Measurements from ENCODE around the gene SEL1L3. TPM values are rescaled to one million over a fixed set of nuclear protein-coding genes. Genes with fewer than 3 reads are reported as not detected.

The SEL1L3 gene
- total RNA-seq, 1 donor from 2014 or later = 70.5 TPM

- Histone ChIP-seq H3K27me3 (ENCODE audit: low read depth) (no peaks in the 10 kb centered on the region), H3K4me3 (no peak overlapping the region), H3K9me3 (no peaks in the 10 kb centered on the region), H3K27ac (no peak overlapping the region), H3K4me1 (no peaks in the 10 kb centered on the region), H3K36me3 (peaks cover 25% of the 10 kb centered on the region)
- ATAC-seq = no peak
- TF ChIP-seq CTCF (IDR thresholded peaks at IDR 0.05) = no peak
- intact Hi-C loops (cut with DNase I) = no loop called here
- DNase-seq = no peak
Measured at GRCh38 chr4:25749150-25749794, 113.5 kb downstream of the SEL1L3 start.

- intact Hi-C loops (cut with DNase I) = no loop called here
- Histone ChIP-seq H3K36me3 (peaks cover 17% of the 10 kb centered on the region), H3K4me3 (no peak overlapping the region), H3K4me1 (no peaks in the 10 kb centered on the region), H3K27ac (no peak overlapping the region), H3K27me3 (ENCODE audit: low read depth) (no peaks in the 10 kb centered on the region), H3K9me3 (no peaks in the 10 kb centered on the region)
- TF ChIP-seq CTCF (IDR thresholded peaks at IDR 0.05) = no peak
- no peak for DNase-seq
- no peak for ATAC-seq
Measured at GRCh38 chr4:25743971-25744370, 118.8 kb downstream of the SEL1L3 start.

GRCh38 chr4:25729564-25729963 lies 133.2 kb downstream of the SEL1L3 start:
- no peaks in the 10 kb centered on the region for H3K27me3 ChIP-seq (ENCODE audit: low read depth)
- H3K36me3 ChIP-seq = no peaks in the 10 kb centered on the region
- ATAC-seq (no peak), DNase-seq (no peak)
- no peaks in the 10 kb centered on the region for H3K4me1 ChIP-seq
- no peak overlapping the region for H3K4me3 ChIP-seq
- no peaks in the 10 kb centered on the region for H3K9me3 ChIP-seq
- H3K27ac ChIP-seq = no peak overlapping the region
- intact Hi-C loops (cut with DNase I) = no loop called here
- no peak for TF ChIP-seq CTCF (IDR thresholded peaks at IDR 0.05)

GRCh38 chr4:25728886-25729285 lies 133.9 kb downstream of the SEL1L3 start:
- ATAC-seq = no peak
- H3K27me3 ChIP-seq (ENCODE audit: low read depth) = no peaks in the 10 kb centered on the region
- H3K4me1 ChIP-seq = no peaks in the 10 kb centered on the region
- TF ChIP-seq CTCF (IDR thresholded peaks at IDR 0.05) = no peak
- no peak overlapping the region for H3K27ac ChIP-seq
- no peak overlapping the region for H3K4me3 ChIP-seq
- H3K36me3 ChIP-seq = no peaks in the 10 kb centered on the region
- no peak for DNase-seq
- intact Hi-C loops (cut with DNase I) = no loop called here
- H3K9me3 ChIP-seq = no peaks in the 10 kb centered on the region

GRCh38 chr4:25727711-25728493 lies 134.9 kb downstream of the SEL1L3 start:
- ATAC-seq (no peak), DNase-seq (no peak)
- intact Hi-C loops (cut with DNase I) = no loop called here
- TF ChIP-seq CTCF (IDR thresholded peaks at IDR 0.05) = no peak
- Histone ChIP-seq H3K4me1 (no peaks in the 10 kb centered on the region), H3K4me3 (no peak overlapping the region), H3K27me3 (ENCODE audit: low read depth) (no peaks in the 10 kb centered on the region), H3K27ac (no peak overlapping the region), H3K36me3 (no peaks in the 10 kb centered on the region), H3K9me3 (no peaks in the 10 kb centered on the region)

Measured in lower lobe of right lung (tissue), 2 donors.